ENCODE results near the gene GPR62. TPM values are rescaled to one million over a fixed set of nuclear protein-coding genes. Genes with fewer than 3 reads are reported as not detected.

Gene GPR62
- total RNA-seq, 1 donor from 2014 or later, result 0.62 TPM

- DNase-seq, result no peak
Measured at GRCh38 chr3:51938780-51939425, 16.3 kb upstream of the GPR62 start.

GRCh38 chr3:51940648-51941462, 14.3 kb upstream of the GPR62 start:
- no peak for DNase-seq

- DNase-seq, result no peak
Measured at GRCh38 chr3:51941463-51941797, 13.8 kb upstream of the GPR62 start.

- DNase-seq, result peak; percentile 100
Measured at GRCh38 chr3:51941798-51942602, 13.2 kb upstream of the GPR62 start, which contains the start of the genes PARP3 and RRP9. PARP3 (plus strand) TSS chr3:51942363; CDS start chr3:51943356, 993 bp downstream. RRP9 (minus strand) TSS chr3:51941904; CDS start chr3:51941867, 37 bp downstream.

DNA sequence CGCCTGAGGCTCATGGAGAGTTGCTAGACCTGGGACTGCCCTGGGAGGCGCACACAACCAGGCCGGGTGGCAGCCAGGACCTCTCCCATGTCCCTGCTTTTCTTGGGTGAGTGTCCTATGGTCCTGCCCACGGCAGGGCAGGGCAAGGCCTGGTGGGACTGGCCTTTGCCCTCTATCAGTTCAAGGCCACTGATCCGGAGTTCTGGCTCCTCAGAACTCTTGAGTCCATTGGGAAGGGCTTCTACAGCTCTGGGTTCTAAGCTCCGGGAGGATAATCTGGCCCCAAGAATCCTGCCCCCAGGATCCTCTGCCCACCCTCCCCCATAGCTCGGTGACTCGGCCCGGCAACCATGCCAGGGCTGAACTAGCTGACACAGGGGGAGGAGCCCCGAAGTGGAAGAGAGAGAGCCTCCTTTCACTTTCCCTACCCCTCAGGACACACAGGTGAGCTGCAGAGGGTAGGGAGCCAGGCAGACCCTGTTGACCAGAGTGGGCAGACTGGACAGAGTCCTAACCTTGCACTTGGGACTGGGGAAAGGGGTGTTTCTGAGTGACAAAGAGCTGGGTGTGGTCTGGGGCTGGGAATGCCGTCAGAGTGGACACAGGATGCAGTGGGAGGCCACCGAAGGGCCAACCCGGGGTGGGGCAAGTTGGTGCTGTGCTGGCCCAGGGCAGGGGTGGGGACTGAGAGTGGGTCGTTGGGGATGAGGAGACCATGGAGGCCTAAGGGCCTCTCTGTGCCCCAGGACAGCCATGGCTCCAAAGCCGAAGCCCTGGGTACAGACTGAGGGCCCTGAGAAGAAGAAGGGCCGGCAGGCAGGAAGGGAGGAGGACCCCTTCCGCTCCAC, 12.4 kb upstream of the GPR62 start:
- no peak for DNase-seq

DNA sequence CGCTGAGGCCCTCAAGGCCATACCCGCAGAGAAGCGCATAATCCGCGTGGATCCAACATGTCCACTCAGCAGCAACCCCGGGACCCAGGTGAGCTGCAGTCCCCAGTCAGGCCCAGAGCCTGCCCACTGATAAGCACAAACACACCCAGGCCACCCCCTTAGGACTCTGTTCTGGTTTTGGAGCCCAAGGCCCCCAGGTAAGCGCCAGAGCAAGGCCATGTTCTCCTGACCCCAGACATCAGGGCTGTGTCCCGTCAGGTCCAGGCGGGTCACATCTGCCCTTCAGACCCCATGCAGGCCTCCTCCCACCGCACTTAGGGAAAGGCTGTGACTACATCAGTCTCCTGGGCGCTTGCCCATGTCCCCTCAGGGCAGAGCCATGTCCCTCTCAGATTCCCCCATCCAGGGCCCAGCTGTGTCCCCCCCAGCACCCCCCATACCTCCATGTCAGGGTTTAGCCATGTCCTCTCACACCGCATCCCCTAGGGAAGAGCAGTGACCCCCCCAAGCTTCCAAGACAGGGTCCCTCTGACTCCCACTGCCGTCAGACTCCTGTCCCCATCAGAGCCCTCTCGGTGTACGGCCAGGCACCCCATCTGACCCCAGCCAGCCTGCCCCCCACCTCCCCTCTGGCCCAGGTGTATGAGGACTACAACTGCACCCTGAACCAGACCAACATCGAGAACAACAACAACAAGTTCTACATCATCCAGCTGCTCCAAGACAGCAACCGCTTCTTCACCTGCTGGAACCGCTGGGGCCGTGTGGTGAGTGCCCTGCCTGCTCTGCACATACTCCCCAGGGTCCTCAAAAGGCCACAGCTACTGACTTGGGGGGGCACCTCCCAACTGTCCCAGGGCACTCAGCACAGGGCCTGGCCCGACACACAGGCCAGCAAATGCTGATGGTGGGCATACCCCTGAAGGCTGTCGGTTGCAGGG, 11.5 kb upstream of the GPR62 start:
- DNase-seq, result no peak

DNA sequence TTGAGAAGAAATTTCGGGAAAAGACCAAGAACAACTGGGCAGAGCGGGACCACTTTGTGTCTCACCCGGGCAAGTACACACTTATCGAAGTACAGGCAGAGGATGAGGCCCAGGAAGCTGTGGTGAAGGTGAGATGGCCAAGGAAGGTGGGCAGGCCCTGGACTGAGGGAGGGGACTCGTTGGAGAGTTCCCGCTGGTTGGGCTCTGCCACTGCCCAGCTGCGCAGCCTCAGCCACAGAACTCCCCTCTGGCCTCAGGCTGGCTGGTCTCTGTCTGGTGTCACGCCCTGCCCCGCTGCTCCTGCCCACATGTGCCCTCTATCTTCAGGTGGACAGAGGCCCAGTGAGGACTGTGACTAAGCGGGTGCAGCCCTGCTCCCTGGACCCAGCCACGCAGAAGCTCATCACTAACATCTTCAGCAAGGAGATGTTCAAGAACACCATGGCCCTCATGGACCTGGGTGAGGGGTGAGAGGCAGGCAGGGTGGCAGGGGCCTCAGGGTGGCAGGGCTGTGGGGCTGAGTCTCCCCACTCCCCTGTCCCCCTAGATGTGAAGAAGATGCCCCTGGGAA, 10.6 kb upstream of the GPR62 start:
- no peak for DNase-seq

GRCh38 chr3:51945031-51945840, 9.9 kb upstream of the GPR62 start:
- no peak for DNase-seq

DNA sequence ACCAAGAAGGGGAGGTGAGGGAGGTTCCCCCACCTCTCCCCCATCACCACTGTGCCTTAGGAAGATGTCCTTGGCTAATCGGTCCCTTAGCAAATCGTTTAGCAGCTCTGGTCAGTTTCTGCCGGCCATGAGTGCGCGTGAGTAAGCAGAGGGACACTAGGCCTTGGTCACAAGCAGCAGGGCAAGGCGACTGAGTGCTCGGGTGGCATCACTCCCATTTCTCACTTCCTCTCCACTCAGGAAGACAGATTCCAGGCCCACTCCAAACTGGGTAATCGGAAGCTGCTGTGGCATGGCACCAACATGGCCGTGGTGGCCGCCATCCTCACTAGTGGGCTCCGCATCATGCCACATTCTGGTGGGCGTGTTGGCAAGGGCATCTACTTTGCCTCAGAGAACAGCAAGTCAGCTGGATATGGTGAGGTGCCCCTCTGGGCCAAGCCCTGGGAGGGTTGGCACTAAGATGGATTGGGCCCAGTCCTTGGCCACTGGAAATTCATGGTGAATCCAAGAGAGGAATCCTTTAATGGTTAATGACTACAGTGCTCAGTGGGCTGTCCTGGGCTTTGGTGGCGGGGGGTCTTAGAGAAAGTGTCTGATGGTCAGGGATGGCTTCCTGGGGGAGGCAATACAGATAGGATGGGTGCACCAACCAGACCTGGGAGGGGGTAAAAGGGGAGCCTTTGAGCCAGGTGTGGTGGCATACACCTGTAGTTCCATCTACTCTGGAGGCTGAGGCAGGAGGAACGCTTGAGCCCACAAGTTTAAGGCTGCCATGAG, 9.1 kb upstream of the GPR62 start:
- DNase-seq, result no peak

GRCh38 chr3:51946796-51947195, 8.4 kb upstream of the GPR62 start:
- no peak for DNase-seq

GRCh38 chr3:51947215-51947900, 7.8 kb upstream of the GPR62 start:
- DNase-seq, result no peak

- DNase-seq, result no peak
Measured at GRCh38 chr3:51948016-51948580, 7.1 kb upstream of the GPR62 start.

DNA sequence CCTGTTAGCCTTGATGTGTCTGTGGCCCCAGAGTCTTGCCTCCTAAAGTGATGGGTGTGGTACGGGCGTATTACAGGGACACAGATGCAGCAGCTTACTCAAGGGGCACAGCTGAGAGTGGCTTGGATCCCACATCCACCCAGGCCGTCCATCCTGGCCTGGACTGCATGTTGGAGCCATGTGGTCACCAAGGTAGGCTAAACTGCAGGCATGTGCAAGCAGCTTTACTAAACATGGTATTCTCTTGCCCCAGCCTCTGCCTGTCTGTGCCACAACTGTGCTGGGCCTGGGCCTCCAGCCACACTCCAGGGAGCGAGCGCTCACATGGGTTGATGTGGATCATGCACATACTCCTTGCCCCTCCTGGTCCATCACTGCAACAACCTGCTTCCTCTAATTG, 6.1 kb upstream of the GPR62 start:
- no peak for DNase-seq

DNA sequence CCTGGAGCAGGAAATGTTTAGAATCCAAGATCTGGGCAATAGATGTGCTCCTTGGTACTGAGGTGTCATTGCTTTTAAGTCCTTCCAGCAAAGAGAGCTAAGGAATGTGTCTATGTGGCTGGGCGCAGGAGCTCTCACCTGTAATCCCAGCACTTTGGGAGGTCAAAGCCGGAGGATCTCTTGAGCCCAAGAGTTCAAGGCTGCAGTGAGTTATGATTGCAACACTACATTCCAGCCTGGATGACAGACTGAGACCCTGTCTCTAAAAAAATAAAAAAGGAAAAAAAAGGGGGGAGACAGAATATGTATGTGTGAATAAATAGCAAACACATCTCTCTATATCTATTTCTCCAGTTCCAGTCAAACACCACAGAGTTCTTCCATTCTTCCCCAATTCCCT, 4.3 kb upstream of the GPR62 start:
- no peak for DNase-seq

- DNase-seq, result no peak
Measured at GRCh38 chr3:51953445-51953844, 1.7 kb upstream of the GPR62 start.

GRCh38 chr3:51954105-51954504, 1.1 kb upstream of the GPR62 start:
- no peak for DNase-seq

- DNase-seq, result no peak
Measured at GRCh38 chr3:51954713-51955112, 468 bp upstream of the GPR62 start.
